AG09309 (cell line): ENCODE data around the gene RAB3IP.

ENCODE experiments used
- DNase-seq: peaks from one replicate; pipeline ENCODE4 v3.0.0-alpha.2; 2010; ENCODE audit warnings: low read depth
- H3K4me3 ChIP-seq: 2 replicates; pipeline ENCODE4 v1.5.1; 2011; ENCODE audit warnings: mild to moderate bottlenecking, low read depth, low read length, moderate library complexity; ENCODE audit not compliant: control insufficient read depth
- CTCF ChIP-seq: IDR thresholded peaks from 2 replicates; pipeline ENCODE4 v1.5.1; 2011; ENCODE audit warnings: mild to moderate bottlenecking, low read depth, low read length, inconsistent platforms; ENCODE audit not compliant: insufficient read depth, control insufficient read depth; ENCODE audit errors: missing control alignments

RAB3IP gene

DNA sequence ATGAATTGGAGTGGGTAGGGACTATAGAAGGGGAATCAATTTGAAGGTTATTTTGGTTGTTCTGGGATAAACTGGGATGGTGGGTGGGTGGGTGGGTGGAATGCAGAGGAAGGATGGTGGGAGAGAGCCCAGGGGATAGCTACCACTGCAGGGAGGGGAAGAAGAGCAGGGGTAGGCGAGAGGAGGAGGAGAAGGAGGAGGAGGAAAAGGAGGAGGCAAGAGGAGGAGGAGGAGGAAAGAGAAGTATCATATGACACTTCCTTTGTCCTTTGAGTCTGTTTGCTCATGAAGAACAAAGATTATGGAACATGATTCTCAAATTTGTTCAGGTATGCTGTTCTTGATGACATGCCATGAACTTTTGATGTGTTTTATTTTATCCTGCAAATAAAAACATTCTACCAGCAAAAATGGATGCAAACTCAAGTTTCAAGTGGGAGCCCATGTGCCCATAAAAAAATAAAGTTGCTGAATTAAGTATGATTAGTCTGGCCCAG lies 35.5 kb upstream of the RAB3IP start:
- no peak for TF ChIP-seq CTCF
- H3K4me3 ChIP-seq, result no peak overlapping the region
- DNase-seq, result no peak

DNA sequence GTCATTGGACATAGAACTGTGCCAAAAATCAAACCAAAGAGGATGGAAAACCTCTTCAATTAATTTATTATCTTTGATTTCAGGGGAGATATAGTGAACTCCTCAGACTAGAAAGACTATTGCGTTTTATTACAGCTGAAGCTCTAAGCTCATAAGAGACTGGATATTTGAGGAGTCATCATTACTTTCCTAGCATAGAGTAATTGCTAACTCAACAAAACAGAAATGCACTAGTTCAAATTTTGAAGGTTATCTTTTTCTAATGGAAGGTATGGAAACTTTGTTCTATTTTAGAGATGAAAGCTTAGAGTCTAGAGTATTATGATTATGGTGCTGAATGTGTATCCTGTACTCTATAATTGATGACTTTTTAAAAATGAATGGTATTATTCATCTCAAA lies 34.3 kb upstream of the RAB3IP start:
- H3K4me3 ChIP-seq, result no peak overlapping the region
- no peak for TF ChIP-seq CTCF
- DNase-seq, result no peak

DNA sequence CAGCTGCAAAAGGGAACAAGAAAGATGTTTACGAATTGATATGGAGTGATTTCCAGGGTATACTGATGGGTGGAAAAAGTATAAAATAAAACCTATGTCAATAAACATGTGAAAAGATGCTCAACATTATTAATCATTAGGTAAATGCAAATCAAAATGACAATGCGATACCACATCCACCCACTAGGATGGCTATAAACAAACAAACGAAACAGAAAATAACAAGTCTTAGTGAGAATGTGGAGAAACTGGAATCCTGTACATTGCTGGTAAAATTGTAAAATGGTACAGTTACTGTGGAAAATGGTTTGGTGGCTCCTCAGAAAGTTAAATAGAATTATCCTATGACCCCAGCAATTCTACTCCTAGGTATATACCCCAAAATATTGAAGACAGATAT lies 30.0 kb upstream of the RAB3IP start:
- no peak overlapping the region for H3K4me3 ChIP-seq
- DNase-seq, result no peak
- TF ChIP-seq CTCF, result no peak

DNA sequence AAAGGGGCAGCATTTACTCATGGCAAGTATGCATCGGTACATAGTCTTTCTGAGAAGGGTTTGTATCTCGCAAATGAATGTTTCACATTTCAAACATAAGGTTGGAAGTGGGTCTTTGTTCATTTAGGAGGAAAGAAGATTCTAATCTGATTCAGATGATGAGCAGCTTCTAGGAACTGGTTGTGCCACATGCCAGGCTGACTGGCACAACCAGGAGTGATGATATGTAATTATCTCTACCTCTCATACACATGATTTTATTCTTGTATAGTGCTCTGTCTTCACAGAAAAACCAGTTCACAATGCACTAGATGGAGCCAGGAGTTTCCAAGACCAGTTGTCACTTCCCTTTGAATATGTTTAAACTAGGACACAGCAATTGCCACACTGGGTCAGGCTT lies 25.8 kb upstream of the RAB3IP start:
- no peak for DNase-seq
- no peak for TF ChIP-seq CTCF
- H3K4me3 ChIP-seq, result no peak overlapping the region

GRCh38 chr12:69714542-69714941 lies 24.1 kb upstream of the RAB3IP start:
- DNase-seq, result no peak
- no peak for TF ChIP-seq CTCF

GRCh38 chr12:69719336-69720316 lies 19.0 kb upstream of the RAB3IP start:
- no peak for TF ChIP-seq CTCF
- no peak for DNase-seq
- H3K4me3 ChIP-seq, result no peak overlapping the region

More at GRCh38 chr12:69714542-69714941, 24.1 kb upstream of the RAB3IP start:
- no peak overlapping the region for H3K4me3 ChIP-seq
